NCI-H82 treated with DMSO at 0.1 percent for 48 hours (cell line): ENCODE data around the gene FSCB.
"Not testable (repeated sequence)": the region's sequence is repeated elsewhere in the genome, so short reads cannot be mapped to it uniquely, and the experiment has no call there.

Experiments
- DNase-seq: peaks from one replicate; lab custom pipeline; 2025; ENCODE audit not compliant: unreplicated experiment; lab: John Stamatoyannopoulos, UW

FSCB gene, protein sequence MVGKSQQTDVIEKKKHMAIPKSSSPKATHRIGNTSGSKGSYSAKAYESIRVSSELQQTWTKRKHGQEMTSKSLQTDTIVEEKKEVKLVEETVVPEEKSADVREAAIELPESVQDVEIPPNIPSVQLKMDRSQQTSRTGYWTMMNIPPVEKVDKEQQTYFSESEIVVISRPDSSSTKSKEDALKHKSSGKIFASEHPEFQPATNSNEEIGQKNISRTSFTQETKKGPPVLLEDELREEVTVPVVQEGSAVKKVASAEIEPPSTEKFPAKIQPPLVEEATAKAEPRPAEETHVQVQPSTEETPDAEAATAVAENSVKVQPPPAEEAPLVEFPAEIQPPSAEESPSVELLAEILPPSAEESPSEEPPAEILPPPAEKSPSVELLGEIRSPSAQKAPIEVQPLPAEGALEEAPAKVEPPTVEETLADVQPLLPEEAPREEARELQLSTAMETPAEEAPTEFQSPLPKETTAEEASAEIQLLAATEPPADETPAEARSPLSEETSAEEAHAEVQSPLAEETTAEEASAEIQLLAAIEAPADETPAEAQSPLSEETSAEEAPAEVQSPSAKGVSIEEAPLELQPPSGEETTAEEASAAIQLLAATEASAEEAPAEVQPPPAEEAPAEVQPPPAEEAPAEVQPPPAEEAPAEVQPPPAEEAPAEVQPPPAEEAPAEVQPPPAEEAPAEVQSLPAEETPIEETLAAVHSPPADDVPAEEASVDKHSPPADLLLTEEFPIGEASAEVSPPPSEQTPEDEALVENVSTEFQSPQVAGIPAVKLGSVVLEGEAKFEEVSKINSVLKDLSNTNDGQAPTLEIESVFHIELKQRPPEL

DNA sequence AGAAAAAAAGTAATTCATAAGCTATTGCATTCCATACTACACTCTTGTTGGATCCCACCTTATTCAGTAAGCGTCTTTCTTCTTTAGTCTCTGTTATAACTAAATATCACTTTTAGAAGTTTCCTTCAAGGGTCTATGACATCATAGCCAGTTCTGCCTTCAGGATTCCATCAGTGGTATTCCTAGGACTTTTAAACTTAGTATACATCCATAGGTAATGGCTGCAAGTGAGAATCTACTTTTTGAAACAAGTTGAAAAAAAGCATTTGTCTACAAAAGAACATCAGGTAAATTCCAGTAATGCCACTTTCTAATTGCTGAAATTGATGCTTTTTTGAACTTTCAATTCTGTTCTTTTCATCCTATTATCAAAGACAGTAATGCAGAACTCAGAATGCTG is at the start of gene FSCB:
Gene FSCB, minus strand, starts transcription at position 101 of the 400 bp plus-strand sequence. CDS start 296 bp downstream, outside the sequence.
- no peak for DNase-seq

DNA sequence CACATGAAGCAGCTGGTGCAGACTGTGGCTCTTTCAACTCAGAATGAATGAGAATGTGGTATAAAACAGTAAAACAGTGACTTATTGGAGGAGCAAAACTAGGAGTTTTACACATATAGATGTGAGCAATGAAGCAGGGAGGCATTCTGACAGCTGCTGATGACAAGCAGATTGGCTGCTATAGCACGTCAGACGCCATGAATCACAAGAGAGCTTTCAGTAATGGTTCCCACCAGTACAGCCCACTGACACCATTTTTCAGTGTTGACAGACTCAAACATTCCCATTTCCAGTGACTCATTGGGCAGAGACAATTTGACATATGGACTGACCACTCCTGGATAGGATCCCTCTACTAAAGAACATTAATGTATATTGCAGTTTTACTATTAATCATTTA is 24.6 kb upstream of the FSCB start:
- DNase-seq: no peak

DNA sequence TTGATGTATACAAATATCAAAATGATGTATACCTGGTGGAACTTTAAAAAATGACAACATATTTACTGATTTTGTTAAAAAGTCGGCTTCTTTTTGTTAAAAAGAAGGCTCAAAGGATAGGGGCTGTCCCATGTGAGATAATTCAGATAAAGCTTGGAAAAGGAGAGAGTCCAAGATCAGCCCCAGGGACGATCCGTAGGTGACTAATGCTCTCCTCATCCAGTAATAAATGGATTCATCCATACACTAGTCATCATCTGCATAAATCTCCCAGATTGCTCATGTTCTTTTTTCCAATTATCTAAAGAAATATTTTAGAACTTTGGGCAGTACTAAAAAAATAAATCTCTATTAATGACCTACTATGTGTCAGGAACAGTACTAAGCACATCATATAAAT is 23.4 kb upstream of the FSCB start:
- no peak for DNase-seq

DNA sequence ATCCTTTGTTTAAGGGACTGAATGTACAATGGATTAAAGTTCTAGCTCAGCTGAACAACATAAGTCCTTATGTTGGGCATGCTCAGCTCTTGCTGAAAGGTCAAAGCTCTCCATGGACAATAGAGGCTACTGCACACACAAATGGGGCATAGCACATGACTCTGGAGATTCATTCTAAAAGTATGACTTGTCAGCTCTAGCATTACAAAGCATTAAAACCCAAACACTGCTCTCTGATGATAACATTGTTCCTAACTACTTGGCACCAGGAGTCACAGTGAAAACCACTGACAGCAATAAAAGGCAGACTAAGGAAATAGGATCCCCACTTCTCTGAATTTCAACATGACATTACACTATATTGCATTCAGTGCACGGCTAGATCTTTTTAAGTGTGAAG is 21.9 kb upstream of the FSCB start:
- DNase-seq: no peak

DNA sequence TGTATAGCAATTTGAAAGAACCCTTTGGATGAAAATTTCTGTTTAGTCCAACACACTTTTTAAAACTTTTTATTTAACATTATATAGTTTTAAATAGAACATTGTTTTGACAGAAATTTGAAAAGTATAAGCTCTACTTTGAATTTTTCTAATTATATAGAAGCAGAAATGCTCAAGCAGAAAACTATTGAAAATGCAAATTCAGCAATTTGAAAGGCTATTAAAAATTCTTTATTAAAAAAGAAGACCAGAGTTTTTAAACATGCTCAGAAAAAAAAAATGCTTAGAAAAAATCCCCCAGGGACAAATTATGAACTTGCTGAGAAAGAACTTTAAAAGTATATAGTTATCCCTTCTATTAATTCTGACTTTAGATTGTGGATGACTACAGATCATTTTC is 21.1 kb upstream of the FSCB start:
- no peak for DNase-seq

DNA sequence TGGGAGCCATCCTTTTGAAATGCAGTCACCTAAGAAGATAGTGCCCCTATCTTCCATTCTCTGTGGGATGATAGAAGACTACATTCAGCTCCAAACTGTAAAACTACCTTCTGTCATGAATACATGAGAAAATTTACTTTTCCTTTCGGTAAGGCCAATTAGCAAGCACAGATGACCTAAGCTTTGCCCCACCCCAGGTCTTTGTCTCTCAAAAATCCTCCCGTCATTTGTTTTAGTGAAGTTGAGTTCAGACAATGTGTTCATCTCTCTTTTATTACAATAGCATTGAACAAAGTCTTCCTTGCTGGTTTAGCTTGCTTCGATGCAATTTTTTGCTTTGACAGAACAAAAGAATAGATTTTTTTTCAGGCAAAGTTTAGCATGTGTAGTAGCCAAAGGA is 18.2 kb upstream of the FSCB start:
- DNase-seq: no peak

DNA sequence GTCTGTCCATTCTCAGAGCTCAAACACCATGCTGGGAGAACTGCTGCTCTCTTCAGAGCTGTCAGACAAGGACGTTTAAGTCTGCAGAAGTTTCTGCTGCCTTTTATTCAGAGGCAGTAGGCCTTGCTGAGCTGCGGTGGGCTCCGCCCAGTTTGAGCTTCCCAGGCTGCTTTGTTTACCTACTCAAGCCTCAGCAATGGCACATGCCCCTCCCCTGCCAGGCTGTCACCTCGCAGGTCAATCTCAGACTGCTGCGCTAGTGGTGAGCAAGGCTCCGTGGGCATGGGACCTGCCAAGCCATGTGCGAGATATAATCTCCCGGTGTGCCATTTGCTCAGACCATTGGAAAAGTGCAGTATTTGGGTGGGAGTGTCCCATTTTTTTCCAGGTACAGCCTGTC is 8.6 kb upstream of the FSCB start:
- DNase-seq: not testable (repeated sequence)

DNA sequence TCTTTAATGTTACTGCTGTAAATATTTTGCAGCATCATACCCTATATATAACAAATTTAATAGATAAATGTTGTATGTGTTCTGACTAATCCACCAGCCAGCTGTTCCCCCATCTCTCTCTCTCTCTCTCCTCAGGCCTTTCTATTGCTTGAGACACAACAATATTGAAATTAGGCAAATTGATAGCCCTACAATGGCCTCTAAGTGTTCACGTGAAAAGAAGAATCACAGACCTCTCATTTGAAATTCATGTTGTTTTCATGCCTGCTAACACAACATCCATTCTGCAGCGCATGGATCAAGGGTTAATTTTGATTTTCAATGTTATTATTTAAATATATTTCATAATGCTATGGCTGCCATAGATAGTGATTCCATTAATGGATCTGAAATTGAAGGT is 1.8 kb upstream of the FSCB start:
- DNase-seq: no peak

DNA sequence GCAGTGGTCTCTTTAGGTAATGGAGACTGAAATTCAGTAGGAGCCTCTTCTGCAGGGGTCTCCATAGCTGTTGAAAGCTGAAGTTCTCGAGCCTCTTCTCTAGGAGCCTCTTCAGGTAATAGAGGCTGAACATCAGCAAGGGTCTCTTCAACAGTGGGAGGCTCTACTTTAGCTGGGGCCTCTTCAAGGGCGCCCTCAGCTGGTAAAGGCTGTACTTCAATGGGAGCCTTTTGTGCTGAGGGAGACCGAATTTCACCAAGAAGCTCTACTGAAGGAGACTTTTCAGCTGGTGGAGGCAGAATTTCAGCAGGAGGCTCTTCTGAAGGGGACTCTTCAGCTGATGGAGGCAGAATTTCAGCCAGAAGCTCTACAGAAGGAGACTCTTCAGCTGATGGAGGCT is 1.5 kb downstream of the FSCB start:
- DNase-seq: no peak

DNA sequence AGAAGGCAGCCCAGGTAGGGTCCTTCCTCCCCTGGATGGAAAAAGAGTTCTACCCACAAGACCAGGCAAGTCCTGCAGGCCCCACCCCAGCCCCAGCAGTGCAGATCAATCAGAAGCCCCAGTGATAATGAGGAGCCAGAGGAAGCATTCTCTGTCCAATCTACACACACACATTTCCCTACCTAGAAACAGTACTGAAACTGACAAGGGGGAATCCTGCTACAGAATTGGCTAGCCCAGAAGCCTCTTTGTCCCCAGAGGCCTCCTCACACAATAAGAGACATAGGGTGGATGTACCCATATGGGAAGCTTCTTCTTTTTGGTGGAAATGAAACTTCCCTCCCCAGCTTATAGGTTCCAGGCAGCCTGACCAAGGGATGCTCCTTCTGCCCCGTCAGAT is 9.9 kb downstream of the FSCB start:
- DNase-seq: no peak

DNA sequence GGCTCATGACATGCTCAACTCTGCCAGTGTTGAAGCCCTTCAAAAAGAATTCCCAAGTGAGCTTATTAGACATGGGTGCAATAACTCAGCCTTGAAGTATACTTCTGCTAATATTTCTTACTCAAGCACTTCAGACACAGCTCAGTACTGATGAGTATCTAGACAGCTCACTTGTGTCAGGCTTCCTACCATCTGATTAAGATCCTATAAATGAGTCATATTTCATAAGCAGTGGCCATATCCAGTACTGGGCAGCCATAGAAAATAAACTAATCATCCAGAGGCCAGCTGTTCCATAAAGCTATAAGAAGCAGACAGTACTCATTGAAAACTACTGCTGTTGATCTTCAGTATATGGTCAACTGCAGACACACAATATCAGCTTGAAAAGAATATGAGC is 12.9 kb downstream of the FSCB start:
- DNase-seq: no peak

DNA sequence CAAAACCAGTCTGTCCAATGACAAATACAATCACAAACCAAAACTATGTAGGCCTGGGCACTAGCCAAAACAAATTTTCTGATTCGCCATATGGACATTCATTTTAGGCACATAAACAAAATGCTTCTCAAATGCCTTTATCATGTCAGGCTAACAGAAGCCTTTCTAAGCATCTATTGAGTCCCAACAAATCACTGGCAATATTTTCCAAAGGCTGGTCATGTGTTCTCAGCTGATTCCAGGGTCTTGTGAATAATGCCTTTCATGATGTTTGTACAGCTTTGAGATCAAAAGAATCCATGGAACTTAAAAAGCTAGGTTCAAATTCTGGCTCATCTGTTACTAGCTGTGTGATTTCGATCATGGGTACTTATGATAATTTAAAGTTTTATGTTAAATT is 16.1 kb downstream of the FSCB start:
- DNase-seq: no peak

DNA sequence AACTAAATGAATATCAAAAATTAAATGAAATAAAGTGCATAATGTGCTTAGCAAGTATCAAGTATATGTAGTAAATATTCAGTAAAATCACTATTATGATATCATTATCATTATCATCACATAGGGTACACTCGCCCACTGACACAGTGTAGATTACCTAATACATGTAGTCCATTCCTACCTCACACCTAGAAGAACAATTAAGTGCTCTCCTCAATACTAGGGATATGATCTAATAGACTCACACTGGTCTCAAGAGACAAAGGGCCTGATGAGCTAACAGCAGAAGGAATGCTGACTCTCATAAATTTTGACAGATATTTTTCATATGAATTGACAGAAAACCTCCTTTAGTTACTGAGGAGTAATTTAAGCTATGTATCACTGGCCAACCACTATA is 29.1 kb downstream of the FSCB start:
- DNase-seq: no peak

DNA sequence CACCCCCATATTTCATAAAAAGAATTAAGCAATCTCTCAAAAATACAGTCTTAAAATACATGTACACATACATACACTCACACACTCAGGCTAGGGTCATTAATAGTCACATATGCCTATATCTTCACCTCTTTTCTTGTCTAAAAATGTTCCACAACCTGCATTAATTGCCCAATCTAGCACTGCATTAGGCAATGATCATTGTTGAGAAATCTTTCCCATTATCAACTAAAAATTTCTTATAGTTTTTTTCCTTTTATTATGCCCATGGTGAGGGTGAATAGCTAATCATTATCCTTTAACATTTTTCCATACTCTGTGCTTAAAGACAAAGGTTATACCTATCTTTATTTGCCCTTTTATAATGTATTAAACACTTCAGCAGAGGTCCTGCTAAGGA is 38.3 kb downstream of the FSCB start:
- DNase-seq: no peak

DNA sequence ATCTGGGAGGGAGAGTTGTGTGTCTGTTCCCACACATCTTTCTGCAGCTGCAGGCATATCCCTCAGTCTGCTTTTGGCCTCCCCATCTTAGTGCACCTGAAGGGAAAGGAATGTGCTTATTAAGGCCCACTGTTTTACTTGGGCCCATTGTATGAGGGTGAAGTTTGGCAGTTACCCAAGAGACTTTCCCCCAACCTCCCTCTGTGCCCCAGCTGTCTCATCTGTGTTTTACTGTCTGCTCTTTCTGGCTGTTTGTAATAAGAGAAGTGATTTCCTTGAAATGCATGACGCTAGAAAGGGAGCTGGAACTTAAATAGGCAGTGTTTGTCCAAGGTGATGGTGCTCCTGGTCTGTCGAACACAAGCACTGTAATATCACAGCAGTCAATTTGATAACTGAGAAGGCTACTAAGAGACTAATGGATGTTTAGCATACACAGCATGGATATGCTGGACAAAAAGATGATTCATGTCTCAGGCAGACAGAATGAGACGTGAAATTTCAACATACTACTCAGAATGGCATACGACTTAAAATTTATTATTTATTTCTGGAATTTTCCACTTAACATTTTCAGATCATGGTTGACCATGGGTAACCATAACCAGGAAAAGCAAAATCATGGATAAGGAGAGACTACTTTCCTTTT is 43.6 kb downstream of the FSCB start:
- DNase-seq: no peak

DNA sequence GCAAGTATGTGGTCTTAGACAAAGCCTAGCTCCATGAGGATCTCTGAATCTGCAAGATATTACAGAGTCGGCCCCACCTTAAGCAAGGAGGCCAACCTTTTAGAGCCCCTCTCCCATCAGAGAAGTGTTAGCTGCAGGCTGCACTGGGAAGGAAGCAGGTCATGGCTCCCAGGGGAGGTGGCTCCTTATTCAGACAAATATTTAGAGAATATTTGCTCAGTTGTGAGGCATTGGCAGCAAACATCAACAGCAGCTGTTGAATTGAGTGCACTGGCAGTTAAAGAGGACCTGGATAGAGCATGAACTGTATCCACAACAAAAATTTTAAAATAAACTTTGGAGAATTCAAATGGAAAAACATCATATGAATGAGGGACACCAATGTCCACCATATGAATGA is 44.7 kb downstream of the FSCB start:
- DNase-seq: no peak

DNA sequence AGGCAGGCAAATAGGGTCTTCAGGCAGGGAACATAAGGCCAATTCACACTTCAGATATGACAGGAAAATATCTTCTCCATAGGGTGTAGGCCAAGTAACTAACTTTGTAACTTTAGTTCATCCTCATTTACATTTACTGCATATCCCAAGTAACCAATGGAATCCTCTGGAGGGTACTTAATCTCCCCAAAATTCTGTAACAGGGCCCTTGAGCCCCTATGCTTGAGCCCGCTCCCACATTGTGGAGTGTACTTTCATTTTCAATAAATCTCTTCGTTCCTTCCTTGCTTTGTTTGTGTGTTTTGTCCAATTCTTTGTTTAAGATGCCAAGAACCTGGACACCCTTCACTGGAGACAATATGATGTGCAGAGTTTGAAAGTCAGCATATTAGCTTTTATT is 45.3 kb downstream of the FSCB start:
- DNase-seq: no peak
